Right renal cortex interstitium (tissue), 3 donors: Measurements from ENCODE around the gene TMEM272. TPM values are rescaled to one million over a fixed set of nuclear protein-coding genes. Genes with fewer than 3 reads are reported as not detected.

ENCODE experiments used
- DNase-seq, 3 donors: peaks; one replicate each; pipeline ENCODE4 v3.0.0-alpha.2; 2013; ENCODE audit warnings: low read depth in 3 of 3, low spot score in 2 of 3
- polyA plus RNA-seq, 3 donors: library from polyadenylated mRNA; unstranded; fragments of 120-200 nt; gene quantifications; one replicate each; pipeline ENCODE4 v1.2.1, GENCODE V29; 2013; ENCODE audit not compliant: insufficient read length in 3 of 3

The TMEM272 gene
- polyA plus RNA-seq, 3 donors, result 0.22 to 0.42 (median 0.34) TPM

DNA sequence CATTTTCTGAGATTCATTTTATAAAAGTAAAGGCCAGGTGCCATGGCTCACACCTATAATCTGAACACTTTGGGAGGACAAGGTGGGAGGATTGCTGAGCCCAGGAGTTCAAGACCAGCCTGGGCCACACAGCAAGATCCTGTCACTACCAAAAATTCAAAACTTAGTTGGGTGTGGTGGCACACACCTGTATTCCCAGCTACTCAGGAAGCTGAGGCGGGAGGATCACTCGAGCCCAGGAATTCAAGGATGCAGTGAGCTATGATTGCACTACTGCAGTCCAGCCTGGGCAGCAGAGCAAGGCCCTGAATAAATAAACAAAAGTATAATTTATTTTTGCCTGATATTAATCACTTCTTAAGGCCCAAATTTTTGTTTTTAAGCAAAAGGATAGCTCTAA lies 81.5 kb downstream of the TMEM272 start:
- no peak for DNase-seq

Other genes starting within 250 kb of the TMEM272 start
- 10 to 100 TPM; 18.5 to 22.3 (median 19.2) TPM for gene DHRS12, start 41.0 kb downstream of the TMEM272 start, polyA plus RNA-seq
- gene CCDC70, start 16.8 kb upstream of the TMEM272 start, polyA plus RNA-seq, result not detected
- 10 to 100 TPM; 16.2 to 18.6 (median 17.1) TPM for gene ATP7B, start 166.3 kb upstream of the TMEM272 start, polyA plus RNA-seq
- gene ALG11, start 167.2 kb upstream of the TMEM272 start, polyA plus RNA-seq, result 10 to 100 TPM; 27.1 to 35.3 (median 31.8) TPM
- gene UTP14C, start 179.5 kb upstream of the TMEM272 start, polyA plus RNA-seq, result 10 to 100 TPM; 33.3 to 37.2 (median 35.2) TPM